HG03565 (cell line): ENCODE measurements around the gene STK11.
A peak's percentile ranks its signal among the peaks of the same experiment; 100 is the strongest.
"Not testable (repeated sequence)": the region's sequence is repeated elsewhere in the genome, so short reads cannot be mapped to it uniquely, and the experiment has no call there.

Experiments used
- ATAC-seq: cut with Tn5 transposase; IDR thresholded peaks from one replicate; pipeline ENCODE4 v1.9.1; 2021; ENCODE audit warnings: mild to moderate bottlenecking, moderate library complexity; ENCODE audit not compliant: unreplicated experiment

Gene STK11

GRCh38 chr19:1237027-1237659 is 31.6 kb downstream of the STK11 start:
- ATAC-seq, result no peak

- ATAC-seq, result no peak
Observed at GRCh38 chr19:1237754-1238368, 32.3 kb downstream of the STK11 start, which contains the start of gene CBARP. Gene CBARP (minus strand): TSS chr19:1238005. CDS start chr19:1236100, 1,905 bp downstream.

GRCh38 chr19:1238369-1239303 is 33.1 kb downstream of the STK11 start:
- ATAC-seq, result no peak

GRCh38 chr19:1239420-1239795 is 33.8 kb downstream of the STK11 start:
- no peak for ATAC-seq

- ATAC-seq, result peak; percentile 33
Observed at GRCh38 chr19:1239796-1240737, 34.5 kb downstream of the STK11 start.

- ATAC-seq, result no peak
Observed at GRCh38 chr19:1240925-1241324, 35.3 kb downstream of the STK11 start.

GRCh38 chr19:1241417-1242095 is 36.0 kb downstream of the STK11 start, which contains the start of gene ATP5F1D:
Gene ATP5F1D (plus strand): TSS chr19:1241751. CDS start chr19:1241851, 100 bp downstream.
- peak; percentile 31 for ATAC-seq

GRCh38 chr19:1243768-1244692 is 38.5 kb downstream of the STK11 start:
- no peak for ATAC-seq

GRCh38 chr19:1244693-1245451 is 39.3 kb downstream of the STK11 start:
- ATAC-seq, result no peak

- ATAC-seq, result no peak
Observed at GRCh38 chr19:1245494-1246264, 40.1 kb downstream of the STK11 start.

GRCh38 chr19:1246265-1247087 is 40.9 kb downstream of the STK11 start:
- not testable (repeated sequence) for ATAC-seq

GRCh38 chr19:1247748-1248138 is 42.2 kb downstream of the STK11 start:
- no peak for ATAC-seq

- ATAC-seq, result no peak
Observed at GRCh38 chr19:1248139-1248785, 42.7 kb downstream of the STK11 start, which contains the start of gene MIDN. Gene MIDN (plus strand): TSS chr19:1248583. CDS start chr19:1250297, 1,714 bp downstream.

- peak; percentile 20 for ATAC-seq
Observed at GRCh38 chr19:1248786-1249297, 43.3 kb downstream of the STK11 start.

GRCh38 chr19:1249298-1249989 is 43.9 kb downstream of the STK11 start:
- ATAC-seq, result peak; percentile 43
